Ishikawa (cell line): ENCODE results near the gene GOLGA1.

Source experiments
- CEBPB ChIP-seq: IDR thresholded peaks from 2 replicates; pipeline ENCODE4 v1.6.1; 2012
- EP300 ChIP-seq: IDR thresholded peaks from 2 replicates; pipeline ENCODE4 v1.6.1; 2012; ENCODE audit warnings: borderline replicate concordance
- NFIC ChIP-seq: IDR thresholded peaks from 2 replicates; pipeline ENCODE4 v1.6.1; 2012
- REST ChIP-seq: IDR thresholded peaks from 2 replicates; pipeline ENCODE4 v1.6.1; 2012; ENCODE audit warnings: low read depth, mild to moderate bottlenecking
- YY1 ChIP-seq: IDR thresholded peaks from 2 replicates; pipeline ENCODE4 v1.6.1; 2012; ENCODE audit warnings: low read depth
- ZBTB7A ChIP-seq: IDR thresholded peaks from 2 replicates; pipeline ENCODE4 v1.6.1; 2012; ENCODE audit warnings: low read depth

GRCh38 chr9:124964056-124964455 is 23.2 kb upstream of the GOLGA1 start:
- TF ChIP-seq REST (no peak), YY1 (no peak), EP300 (no peak), ZBTB7A (no peak), NFIC (no peak), CEBPB (no peak)
